Stimulated activated CD4-positive, alpha-beta T cell treated with anti-CD3 and anti-CD28 coated beads, Interleukin-2, amount 100 ng/mL, for 48 hours (primary cell): ENCODE measurements around the gene COL4A2.
"Not testable (repeated sequence)": the region's sequence is repeated elsewhere in the genome, so short reads cannot be mapped to it uniquely, and the experiment has no call there.

Experiments
- DNase-seq, 2 donors: peaks; one replicate each; pipeline ENCODE4 v3.0.0-alpha.2; 2020

Gene COL4A2

GRCh38 chr13:110308656-110309359 lies 1.7 kb downstream of the COL4A2 start:
- no peak for DNase-seq

- DNase-seq, result no peak
These were observed 2.8 kb downstream of the COL4A2 start for GRCh38 chr13:110309661-110310524.

- no peak for DNase-seq
These were observed 3.7 kb downstream of the COL4A2 start for GRCh38 chr13:110310541-110311442.

GRCh38 chr13:110311443-110312338 lies 4.6 kb downstream of the COL4A2 start:
- DNase-seq, result no peak

GRCh38 chr13:110312339-110313031 lies 5.4 kb downstream of the COL4A2 start:
- DNase-seq, result no peak

- DNase-seq, result not testable (repeated sequence)
These were observed 6.2 kb downstream of the COL4A2 start for GRCh38 chr13:110313261-110313660.

- DNase-seq, result not testable (repeated sequence)
These were observed 6.6 kb downstream of the COL4A2 start for GRCh38 chr13:110313733-110314132.

GRCh38 chr13:110314516-110315245 lies 7.6 kb downstream of the COL4A2 start:
- no peak for DNase-seq

GRCh38 chr13:110316196-110316595 lies 9.1 kb downstream of the COL4A2 start:
- DNase-seq, result no peak

GRCh38 chr13:110317093-110317492 lies 10.0 kb downstream of the COL4A2 start:
- no peak for DNase-seq

- no peak for DNase-seq
These were observed 10.6 kb downstream of the COL4A2 start for GRCh38 chr13:110317496-110318195.

GRCh38 chr13:110318920-110319319 lies 11.8 kb downstream of the COL4A2 start:
- no peak for DNase-seq

- no peak for DNase-seq
These were observed 12.3 kb downstream of the COL4A2 start for GRCh38 chr13:110319397-110319773.

GRCh38 chr13:110319774-110320509 lies 12.9 kb downstream of the COL4A2 start:
- peak in 1 of 2 donors; percentile 16 for DNase-seq

GRCh38 chr13:110320645-110321044 lies 13.6 kb downstream of the COL4A2 start:
- no peak for DNase-seq

- DNase-seq, result not testable (repeated sequence)
These were observed 14.5 kb downstream of the COL4A2 start for GRCh38 chr13:110321573-110321972.

- no peak for DNase-seq
These were observed 15.2 kb downstream of the COL4A2 start for GRCh38 chr13:110322126-110322827.

GRCh38 chr13:110322828-110323171 lies 15.7 kb downstream of the COL4A2 start:
- DNase-seq, result no peak
